ENCODE data around the gene CEP350.

The CEP350 gene, protein sequence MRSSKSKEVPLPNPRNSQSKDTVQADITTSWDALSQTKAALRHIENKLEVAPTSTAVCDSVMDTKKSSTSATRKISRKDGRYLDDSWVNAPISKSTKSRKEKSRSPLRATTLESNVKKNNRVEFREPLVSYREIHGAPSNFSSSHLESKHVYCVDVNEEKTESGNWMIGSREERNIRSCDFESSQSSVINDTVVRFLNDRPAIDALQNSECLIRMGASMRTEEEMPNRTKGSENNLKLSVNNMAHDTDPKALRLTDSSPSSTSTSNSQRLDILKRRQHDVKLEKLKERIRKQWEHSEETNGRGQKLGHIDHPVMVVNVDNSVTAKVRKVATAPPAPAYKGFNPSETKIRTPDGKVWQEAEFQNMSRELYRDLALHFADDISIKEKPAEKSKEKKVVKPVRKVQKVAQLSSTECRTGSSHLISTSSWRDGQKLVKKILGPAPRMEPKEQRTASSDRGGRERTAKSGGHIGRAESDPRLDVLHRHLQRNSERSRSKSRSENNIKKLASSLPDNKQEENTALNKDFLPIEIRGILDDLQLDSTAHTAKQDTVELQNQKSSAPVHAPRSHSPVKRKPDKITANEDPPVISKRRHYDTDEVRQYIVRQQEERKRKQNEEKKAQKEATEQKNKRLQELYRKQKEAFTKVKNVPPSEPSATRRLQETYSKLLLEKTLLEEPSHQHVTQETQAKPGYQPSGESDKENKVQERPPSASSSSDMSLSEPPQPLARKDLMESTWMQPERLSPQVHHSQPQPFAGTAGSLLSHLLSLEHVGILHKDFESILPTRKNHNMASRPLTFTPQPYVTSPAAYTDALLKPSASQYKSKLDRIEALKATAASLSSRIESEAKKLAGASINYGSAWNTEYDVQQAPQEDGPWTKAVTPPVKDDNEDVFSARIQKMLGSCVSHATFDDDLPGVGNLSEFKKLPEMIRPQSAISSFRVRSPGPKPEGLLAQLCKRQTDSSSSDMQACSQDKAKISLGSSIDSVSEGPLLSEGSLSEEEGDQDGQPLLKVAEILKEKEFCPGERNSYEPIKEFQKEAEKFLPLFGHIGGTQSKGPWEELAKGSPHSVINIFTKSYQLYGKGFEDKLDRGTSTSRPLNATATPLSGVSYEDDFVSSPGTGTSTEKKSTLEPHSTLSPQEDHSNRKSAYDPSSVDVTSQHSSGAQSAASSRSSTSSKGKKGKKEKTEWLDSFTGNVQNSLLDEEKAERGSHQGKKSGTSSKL (N-terminal part only)

DNA sequence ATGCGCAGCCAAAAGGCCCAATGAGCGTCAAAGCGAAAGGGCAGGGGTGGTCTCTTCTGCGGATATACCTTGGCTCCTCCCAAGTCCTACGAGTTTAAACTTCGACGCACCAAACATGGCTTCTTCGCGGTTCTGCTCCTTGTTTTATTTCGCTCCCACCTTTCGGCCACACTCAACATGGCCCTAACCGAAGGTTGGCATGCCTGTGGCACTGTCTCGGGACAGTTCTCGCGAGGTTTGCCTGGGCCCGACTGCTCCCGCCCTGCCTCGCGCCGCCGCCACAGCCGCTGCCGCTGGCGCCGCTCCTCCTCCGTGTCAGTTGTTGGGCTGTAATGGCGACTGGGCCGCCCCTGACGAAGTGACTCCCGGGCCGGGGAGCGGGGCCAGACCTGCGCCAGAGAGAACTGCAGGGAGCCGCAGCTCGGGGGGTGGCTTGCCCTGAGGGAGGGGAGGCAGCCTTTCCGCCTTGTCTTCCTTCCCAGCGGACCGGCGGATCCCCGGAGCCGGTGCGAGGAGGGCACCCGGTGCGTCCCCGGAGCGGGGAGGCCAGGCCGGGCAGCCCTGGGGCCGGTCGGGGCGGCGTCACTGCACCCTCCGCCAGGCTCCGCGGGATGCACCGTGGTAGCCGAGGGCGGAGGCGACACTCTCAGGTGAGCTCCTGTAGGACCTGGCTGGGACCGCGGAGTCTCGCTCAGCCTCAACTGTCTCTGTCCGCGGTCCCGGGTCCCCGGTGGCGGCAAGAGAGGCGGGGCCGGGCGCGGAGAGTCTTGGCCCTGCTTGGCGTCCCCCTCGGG, at the start of gene CEP350:
Gene CEP350 (plus strand): TSS at position 318 of the 794 bp plus-strand sequence. CDS start 31,372 bp downstream, outside the sequence.
- peak; percentile 97 for DNase-seq

DNA sequence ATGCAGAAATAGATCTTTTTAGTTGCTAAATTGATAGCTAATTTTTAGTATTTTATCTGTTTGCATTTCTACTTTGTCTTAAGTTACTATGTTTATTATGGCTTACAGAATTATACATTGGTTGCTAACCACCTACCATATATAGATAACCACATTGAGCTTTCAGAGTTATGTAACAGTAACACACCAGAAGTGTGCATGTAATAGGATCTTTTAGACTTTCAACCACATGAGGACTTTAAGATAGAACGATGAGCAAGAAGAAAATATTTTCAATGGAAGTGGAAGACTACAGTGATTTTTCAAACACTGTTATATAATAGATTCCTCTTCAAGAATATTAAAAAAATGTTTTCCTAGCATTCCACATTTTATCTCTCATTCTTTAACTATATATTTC, 43.7 kb upstream of the CEP350 start:
- no peak for DNase-seq

DNA sequence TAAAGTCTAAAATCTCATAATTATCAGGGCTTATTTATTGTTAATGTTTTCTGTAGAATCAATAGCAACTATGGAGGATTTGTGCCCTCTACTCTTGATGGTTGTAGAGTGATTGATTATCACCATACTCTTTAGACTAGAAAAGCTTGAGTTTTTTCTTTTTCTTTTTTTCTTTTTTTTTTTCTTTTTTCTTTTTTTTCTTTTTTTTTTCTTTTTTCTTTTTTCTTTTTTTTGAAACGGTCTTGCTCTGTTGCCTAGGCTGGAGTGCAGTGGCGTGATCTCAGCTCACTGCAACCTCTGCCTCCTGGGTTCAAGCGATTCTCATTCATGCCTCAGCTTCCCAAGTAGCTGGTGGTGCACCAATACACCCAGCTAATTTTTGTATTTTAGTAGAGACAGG, 42.8 kb upstream of the CEP350 start:
- no peak for DNase-seq

DNA sequence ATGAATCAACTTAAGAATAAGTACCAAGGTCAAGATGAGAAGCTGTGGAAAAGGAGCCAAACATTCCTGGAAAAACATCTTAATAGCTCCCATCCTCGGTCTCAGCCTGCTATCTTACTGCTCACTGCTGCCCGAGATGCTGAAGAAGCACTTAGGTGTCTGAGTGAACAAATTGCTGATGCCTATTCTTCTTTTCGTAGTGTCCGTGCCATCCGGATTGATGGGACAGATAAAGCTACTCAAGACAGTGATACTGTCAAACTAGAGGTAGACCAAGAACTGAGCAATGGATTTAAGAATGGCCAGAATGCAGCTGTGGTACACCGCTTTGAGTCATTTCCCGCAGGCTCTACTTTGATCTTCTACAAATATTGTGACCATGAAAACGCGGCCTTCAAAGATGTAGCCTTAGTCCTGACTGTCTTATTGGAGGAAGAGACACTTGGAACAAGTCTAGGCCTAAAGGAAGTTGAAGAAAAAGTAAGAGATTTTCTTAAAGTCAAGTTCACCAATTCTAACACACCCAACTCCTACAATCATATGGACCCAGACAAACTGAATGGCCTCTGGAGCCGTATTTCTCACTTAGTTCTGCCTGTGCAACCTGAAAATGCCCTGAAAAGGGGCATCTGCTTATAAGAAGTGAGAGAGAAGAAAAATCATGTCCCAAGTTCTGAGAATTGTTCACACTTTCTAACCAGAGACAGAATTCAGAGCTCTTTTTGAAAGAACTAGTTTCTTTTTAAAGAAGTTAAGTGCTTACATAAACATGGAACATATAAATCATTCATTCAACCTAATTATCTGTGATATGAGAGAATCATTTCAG, 36.8 kb upstream of the CEP350 start:
- DNase-seq = no peak

DNA sequence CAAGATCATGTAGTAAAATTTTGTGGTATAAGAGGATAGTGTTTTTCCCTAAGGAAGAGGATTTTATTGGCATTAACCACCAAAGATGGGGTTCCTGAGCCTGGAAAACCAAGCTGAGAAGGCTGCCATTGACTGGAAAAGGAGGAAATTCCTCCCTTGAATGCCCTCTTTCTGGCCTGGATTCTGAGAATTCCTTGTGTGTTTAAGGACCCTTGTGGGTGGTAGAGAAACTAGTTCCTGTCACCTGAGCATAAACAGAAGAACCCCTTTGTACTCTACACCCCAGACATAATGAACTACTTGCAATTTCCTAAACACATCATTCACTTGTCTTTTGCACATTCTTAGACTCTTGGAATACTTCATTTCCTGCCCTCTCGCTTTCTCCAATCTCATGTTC, 33.1 kb upstream of the CEP350 start:
- DNase-seq = no peak

DNA sequence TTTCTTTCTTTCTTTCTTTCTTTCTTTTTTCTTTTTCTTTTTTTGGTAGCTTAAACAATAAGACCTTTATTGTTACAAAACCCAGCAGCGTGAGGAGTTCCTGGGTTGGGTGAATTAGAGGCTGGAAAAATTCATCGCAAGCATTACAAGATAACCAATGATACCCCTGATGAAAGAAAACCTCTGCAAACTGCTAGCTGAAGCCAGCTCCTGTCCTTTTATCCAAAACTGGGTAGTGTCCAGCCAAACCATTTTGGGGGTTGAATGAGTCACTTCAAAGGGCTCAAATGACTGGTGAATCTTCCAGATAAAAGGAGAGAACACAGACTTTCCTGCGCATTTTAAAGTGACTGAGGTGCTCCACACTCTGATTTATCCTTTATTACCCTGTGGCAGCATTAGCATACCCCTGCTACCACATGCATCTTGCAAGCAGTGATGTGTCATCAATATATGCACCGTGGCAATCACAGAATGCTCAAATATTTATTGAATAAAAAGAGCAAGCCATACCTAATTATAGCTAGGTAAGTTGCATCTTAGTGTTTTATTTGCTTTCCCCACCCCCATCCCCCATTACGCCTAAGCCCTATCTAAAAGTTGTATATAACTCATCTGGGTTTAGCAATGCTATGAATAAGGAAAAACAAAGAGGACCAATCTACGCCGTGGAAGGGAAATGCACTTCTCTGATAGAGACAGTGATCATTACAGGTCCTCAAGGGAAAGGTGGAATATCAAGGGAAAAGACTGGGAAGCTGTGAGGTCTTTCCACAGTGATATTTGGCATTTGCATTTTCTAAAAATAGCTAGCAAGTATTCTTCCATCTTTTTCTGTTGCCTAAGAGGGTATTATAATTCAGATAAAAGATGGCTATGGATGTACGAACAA, 32.4 kb upstream of the CEP350 start:
- no peak for DNase-seq

DNA sequence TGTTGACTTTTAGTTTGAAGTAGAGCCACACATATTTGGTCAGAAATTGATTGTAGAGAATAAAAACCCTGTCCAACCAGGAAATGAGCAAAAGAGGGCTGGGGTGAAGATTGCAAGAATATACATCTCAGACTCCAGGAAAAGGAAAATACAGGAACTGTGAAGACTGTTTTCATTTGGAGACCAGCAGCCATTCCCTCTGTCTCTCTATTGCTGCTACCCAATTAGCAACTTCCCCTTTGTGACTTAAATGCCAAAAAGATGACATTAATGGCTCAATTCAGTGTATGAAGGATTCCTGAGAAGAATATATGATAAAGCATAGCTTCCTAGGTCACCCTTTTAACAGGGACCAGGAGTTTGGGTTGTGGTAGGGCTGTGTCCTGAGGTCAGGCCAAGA, 31.6 kb upstream of the CEP350 start:
- no peak for DNase-seq

DNA sequence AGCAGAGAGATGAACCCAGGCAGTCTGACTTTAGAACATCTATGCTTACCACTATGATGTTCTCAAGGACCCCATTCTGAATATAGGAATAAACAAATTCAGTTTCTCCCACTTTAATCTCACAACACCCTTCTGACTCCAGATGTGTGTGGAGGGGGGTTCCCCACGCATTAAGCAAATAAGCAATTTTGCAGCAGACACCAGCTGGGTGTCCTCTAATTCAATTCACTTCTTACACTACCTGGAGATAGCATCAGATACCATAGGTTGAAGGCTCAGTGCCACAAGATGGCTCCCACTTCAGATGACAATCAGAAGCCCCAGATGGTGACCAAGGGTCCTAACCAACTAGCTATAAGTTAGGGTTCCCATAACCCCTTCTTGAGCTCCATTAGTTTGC, 30.3 kb upstream of the CEP350 start:
- DNase-seq = no peak

DNA sequence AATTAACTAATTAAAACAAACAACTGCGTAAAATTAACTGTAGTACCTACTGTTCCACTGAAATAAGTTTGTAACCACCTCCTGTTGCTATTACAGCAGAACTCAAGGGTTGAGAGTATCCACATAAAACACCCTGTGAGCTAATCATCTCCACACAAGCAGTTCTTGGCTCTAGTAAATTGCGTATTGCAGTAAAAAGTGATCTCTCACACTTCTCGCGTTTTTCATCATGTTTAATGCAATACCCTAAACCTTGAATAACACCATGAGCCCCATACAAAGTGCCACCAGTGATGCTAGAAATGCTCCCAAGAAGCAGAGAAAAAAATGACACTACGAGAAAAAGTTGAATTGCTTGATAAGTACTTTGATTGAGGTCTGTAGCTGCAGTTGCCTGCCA, 29.3 kb upstream of the CEP350 start:
- no peak for DNase-seq

DNA sequence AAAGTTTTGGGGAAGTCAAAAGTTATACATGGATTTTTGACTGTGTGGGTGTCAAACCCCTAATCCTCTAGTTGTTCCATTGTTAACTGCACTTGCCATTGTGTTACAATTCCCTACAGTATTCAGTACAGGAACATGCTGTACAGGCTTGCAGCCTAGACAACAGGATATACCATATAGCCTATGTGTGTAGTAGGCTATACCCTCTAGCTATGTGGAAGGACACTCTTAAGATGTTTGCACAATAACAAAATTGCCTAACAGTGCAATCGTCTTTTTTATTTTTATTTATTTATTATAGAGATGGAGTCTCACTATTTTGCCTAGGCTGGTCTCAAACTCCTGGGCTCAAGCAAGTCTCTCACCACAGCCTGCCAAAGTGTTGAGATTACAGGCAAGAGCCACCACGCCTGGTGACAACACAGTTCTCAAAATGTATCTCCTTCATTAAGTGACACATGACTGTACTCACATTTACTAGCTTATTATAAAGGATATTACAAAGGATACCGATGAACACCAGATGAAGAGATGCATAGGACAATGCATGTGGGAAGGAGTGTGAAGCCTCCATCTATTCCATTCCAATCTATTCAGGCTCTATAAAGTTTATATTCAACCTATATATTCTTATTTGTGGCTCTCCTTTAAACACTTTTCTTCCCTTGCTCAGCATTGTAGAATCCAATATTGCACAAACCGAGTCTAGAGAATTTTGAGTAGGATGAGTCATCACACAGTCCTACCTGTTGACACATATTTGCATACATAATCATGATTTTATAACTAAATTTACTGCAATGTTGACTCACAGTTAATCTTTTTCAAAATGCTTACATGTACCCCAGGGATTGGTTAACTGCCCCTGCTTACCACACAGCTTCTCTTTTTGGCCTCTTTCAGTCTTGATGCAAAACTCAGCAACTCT, 28.4 kb upstream of the CEP350 start:
- no peak for DNase-seq

DNA sequence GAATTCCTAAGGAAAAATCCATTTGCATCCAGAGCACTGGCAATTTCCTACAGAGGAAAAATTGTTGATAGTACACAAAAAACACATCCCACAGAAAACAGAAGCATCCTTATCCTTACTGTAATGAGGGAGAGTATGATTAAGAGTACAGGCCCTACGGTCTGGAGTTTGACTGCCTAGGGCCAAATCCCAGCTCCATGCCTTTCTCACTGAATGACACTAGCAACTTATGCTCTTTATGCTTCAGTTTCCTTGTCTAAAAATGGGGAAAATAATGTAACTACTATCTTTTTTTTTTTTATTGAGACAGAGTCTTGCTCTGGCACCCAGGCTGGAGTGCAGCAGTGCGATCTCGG, 27.8 kb upstream of the CEP350 start:
- no peak for DNase-seq

DNA sequence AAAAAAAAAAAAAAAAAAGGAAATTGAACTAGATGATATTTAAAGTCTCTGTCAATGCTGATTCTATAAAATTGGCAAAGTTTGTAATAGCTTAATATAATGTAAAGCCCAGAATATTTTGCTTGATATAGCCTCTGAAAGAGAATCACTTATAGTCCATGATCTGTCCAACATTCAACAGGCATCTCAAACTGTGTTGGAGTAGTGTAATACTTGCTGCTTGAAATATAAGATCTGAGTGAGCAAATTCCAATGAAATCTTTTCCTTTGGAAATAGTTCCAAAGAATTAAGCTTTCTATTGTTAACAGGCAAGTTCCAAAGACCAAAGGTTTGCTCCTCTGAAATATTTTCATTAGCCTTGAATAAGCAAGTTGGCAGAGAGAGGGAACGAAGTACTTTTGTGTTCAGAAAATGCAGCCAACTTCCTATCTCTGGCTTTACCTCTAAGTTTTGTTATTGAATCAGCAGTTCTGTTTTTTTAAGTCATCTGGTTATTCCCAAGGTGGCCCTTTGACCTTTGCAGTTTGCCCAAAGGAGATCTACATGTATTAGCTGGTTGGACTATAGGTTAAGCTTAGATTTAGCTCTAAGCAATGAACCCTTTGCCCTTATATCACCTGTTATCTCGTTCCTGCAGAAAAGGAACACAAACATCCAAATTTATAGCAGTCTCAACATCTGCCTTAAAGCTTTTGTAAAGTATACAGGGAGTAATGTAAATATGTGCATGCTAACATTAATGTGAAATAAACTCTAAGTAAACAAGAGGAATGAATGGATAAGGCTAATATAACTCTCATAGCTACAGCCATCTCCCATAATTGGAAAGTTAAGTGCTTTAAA, 24.4 kb upstream of the CEP350 start:
- DNase-seq = no peak

DNA sequence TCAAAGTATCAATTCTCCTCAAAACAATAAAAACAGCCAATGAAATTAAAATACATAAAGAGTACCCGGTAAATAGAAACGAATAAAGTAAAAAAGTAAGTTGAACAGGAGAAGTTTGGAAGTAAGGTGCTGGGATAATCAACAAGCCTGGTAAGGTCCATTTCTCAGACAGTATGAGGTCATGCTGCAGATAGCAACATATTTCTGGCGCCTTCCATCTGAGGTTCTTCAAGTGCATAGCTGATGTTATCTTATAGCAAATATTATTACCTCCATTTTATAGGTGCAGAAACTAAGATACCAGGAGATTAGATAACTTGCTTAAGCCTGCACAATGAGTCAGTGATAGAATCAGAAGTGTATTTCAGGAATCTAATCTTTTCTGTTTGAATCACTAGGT, 23.7 kb upstream of the CEP350 start:
- no peak for DNase-seq

DNA sequence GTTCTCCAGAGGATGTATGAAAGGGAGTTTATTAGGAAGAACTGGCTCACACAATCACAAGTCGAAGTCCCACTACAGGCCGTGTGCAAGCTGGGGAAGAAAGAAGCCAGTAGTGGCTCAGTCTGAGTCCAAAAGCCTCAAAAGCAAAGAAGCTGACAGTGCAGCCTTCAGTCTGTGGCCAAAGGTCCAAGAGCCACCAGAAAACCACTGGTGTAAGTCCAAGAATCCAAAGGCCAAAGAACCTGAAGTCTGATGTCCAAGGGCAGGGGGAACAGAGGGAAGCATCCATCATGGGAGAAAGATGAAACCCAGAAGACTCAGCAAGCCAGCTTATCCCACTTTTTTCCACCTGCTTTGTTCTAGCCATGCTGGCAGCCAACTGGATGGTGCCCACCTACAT, 21.4 kb upstream of the CEP350 start:
- DNase-seq = no peak

DNA sequence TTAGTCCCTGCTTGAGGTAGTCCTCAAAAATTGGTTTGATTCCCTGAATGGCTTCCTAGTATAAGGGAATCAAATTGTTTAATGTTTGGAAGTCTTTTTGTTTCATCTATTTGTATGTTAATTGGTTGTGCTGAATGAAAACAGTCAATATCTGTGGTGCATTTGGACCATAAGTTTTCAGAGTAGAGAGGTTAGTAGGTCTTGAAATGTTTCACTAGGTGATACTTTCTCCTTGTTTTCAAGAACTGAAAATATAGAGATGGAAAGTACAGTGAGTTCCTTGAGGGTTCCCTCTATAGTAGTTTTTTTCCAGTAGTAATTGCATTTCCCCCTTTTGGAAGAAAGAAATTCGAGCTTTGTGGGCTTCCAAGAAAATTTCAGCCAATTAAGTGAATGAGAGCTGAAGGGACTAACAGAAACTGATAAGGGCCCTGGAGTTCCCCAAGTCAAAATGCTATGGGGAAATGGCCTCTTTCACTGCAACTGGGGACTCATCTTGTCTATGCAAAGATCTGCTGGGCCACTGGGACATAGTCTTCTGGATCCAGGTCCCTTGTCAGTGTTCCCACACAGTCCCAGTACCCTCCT, 18.6 kb upstream of the CEP350 start:
- no peak for DNase-seq

DNA sequence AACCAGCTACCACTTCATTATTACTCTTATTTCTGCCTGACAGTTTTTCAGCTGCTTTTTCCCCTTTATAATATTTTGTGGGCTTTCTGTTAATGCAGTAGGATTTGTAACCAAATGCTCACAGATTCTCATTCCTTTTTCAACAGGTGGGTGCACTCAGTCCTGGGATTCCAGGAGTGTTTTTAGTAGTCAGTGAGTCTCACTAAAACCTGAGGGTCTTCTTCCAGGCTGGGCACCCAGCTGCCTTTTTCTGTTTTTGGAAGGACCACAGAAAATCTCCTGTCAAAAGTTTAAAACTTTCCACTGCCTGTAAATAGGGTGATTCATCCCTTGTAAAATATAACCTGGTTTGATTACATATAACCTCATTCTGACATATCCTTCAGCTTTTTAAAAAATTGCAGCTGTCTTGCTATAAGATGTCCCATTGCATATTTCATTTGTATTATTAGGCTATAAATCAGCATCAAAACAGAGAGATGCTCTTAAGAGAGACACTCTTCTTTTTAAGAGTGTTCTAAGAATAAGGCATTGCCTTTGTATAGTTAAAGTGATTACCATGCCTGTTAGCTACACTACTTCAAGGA, 16.8 kb upstream of the CEP350 start:
- no peak for DNase-seq

DNA sequence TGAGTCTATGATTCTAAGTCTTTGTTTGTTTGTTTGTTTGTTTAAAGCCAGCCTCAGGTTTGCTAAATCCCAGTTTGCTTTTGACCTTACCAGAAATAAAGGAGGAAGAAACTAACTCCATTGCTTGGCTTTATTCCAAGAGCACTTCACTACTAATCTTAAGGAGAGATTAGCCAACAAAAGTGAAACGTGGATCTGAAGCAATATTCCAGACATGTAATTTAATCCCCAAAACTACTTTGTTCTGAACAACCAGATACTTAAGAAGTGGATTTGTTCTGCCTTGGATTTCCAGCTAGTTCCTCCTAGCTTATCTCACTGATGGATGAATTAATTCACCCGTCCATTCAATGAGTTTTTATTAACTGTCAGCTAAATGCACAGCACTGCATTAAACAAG, 15.9 kb upstream of the CEP350 start:
- no peak for DNase-seq

DNA sequence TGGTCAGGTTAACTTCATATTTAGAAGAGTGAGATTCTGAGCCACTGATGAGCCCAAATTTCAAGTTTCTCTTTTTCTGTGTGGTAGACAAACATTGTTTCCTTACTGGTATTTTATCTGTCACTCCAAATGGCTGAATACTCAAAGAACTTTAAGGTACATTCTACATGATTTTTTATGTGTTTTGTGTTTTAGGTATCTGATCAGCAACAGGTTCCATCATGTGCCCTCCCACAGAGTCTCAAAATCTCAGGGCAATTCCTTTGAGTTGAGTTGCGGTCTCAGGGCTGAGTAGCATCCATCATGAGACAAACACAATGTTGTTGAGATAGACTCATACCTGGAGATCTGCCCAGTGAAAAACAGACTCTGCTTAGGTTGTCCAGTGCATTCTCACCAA, 14.7 kb upstream of the CEP350 start:
- no peak for DNase-seq

Measured in stimulated activated naive CD4-positive, alpha-beta T cell treated with Interleukin-2 at 50 U/mL for 16 hours (primary cell).